ENCODE results near the gene ZNF804A.

- TF ChIP-seq, protein P1, sequence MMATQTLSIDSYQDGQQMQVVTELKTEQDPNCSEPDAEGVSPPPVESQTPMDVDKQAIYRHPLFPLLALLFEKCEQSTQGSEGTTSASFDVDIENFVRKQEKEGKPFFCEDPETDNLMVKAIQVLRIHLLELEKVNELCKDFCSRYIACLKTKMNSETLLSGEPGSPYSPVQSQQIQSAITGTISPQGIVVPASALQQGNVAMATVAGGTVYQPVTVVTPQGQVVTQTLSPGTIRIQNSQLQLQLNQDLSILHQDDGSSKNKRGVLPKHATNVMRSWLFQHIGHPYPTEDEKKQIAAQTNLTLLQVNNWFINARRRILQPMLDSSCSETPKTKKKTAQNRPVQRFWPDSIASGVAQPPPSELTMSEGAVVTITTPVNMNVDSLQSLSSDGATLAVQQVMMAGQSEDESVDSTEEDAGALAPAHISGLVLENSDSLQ (IDR thresholded peaks at IDR 0.05), result no peak
- no peak for TF ChIP-seq FOXM1 (IDR thresholded peaks at IDR 0.05; ENCODE audit: borderline replicate concordance)
- TF ChIP-seq TARDBP (IDR thresholded peaks at IDR 0.05), result no peak
- no peak for TF ChIP-seq FOXA1 (IDR thresholded peaks at IDR 0.05)
- no peak for TF ChIP-seq BHLHE40 (IDR thresholded peaks at IDR 0.05; ENCODE audit: borderline replicate concordance)
- TF ChIP-seq ARNT (IDR thresholded peaks at IDR 0.05), result no peak
- TF ChIP-seq SUZ12 (IDR thresholded peaks at IDR 0.05), result no peak
- TF ChIP-seq SP1 (IDR thresholded peaks at IDR 0.05), result no peak
- no peak for TF ChIP-seq NFRKB (IDR thresholded peaks at IDR 0.05)
Measured at GRCh38 chr2:184877909-184878308, 279.6 kb downstream of the ZNF804A start.

Data from HEK293T (cell line).